ENCODE data around the gene JARID2.
A peak's percentile ranks its signal among the peaks of the same experiment; 100 is the strongest.

The JARID2 gene

GRCh38 chr6:15244620-15245360 is 1.1 kb upstream of the JARID2 start:
- H2BK5ac ChIP-seq (ENCODE audit: low read length): peak overlapping the region; percentile 35
- H3K4me1 ChIP-seq (ENCODE audit: control insufficient read depth in 2 of 2, insufficient read depth in 1 of 2, low read depth in 1 of 2, low read length in 2 of 2): peaks cover 11 to 13% of the 10 kb centered on the region in 2 donors
- no peak overlapping the region for H4K8ac ChIP-seq (ENCODE audit: low read depth, low read length)
- no peak overlapping the region for H4K91ac ChIP-seq (ENCODE audit: low read depth, low read length, poor library complexity)
- no peak overlapping the region for H2BK120ac ChIP-seq (ENCODE audit: low read depth, low read length)
- H2AFZ ChIP-seq (ENCODE audit: low read length): peak overlapping the region; percentile 100
- H3K79me1 ChIP-seq (ENCODE audit: low read depth, low read length): no peaks in the 10 kb centered on the region
- H2AK5ac ChIP-seq (ENCODE audit: low read depth, low read length): no peak overlapping the region
- H3K4me2 ChIP-seq (ENCODE audit: insufficient read depth, low read length, poor library complexity, severe bottlenecking): peak overlapping the region; percentile 92
- WGBS, 2 donors (ENCODE audit: extremely low coverage in 2 of 2, insufficient read length in 2 of 2, insufficient replicate concordance in 1 of 2): no CpG with 5 or more reads among the region's 92 CpGs
- H2BK15ac ChIP-seq (ENCODE audit: low read length): no peak overlapping the region
- no peaks in the 10 kb centered on the region for H3K36me3 ChIP-seq (replicated peaks in 1 of 2; ENCODE audit: control insufficient read depth in 2 of 2, insufficient read depth in 2 of 2, low read length in 2 of 2)
- peak overlapping the region; percentile 94 for H3K23ac ChIP-seq (ENCODE audit: low read depth, low read length, poor library complexity)
- no peak for DNase-seq (ENCODE audit: low spot score)
- peaks cover 0 to 3% (median 0%) of the 10 kb centered on the region in 3 experiments for H3K27me3 ChIP-seq (ENCODE audit: control insufficient read depth in 3 of 3, insufficient read depth in 3 of 3, low read depth in 1 of 3, low read length in 3 of 3)
- peak overlapping the region; percentile 63 to 89 for H3K4me3 ChIP-seq (ENCODE audit: low read length in 2 of 2)
- H3K9ac ChIP-seq (ENCODE audit: low read depth, low read length, poor library complexity): peak overlapping the region; percentile 90
- no peaks in the 10 kb centered on the region for H3K9me3 ChIP-seq (replicated peaks in 1 of 2; ENCODE audit: control insufficient read depth in 2 of 2, insufficient read depth in 1 of 2, low read depth in 1 of 2, low read length in 2 of 2)
- no peak overlapping the region for H3K27ac ChIP-seq (replicated peaks; ENCODE audit: low read length)
- no peak overlapping the region for H3K14ac ChIP-seq (ENCODE audit: low read length)
- H3K4ac ChIP-seq (ENCODE audit: low read length): no peak overlapping the region
- peak overlapping the region; percentile 36 for H2BK12ac ChIP-seq (ENCODE audit: low read length)
- peak overlapping the region; percentile 97 for H3K18ac ChIP-seq (ENCODE audit: low read length)

- no peak overlapping the region for H3K27ac ChIP-seq (replicated peaks; ENCODE audit: low read length)
- DNase-seq (ENCODE audit: low spot score): no peak
- H2BK5ac ChIP-seq (ENCODE audit: low read length): no peak overlapping the region
These were observed 372 bp downstream of the JARID2 start for GRCh38 chr6:15246217-15246665.

GRCh38 chr6:15246666-15247499 is 1.0 kb downstream of the JARID2 start:
- Histone ChIP-seq H4K91ac (ENCODE audit: low read depth, low read length, poor library complexity) (no peak overlapping the region), H3K4me1 (ENCODE audit: control insufficient read depth in 2 of 2, insufficient read depth in 1 of 2, low read depth in 1 of 2, low read length in 2 of 2) (peaks cover 13 to 15% of the 10 kb centered on the region in 2 donors), H2BK15ac (ENCODE audit: low read length) (no peak overlapping the region), H3K4me3 (ENCODE audit: low read length in 2 of 2) (peak overlapping the region; percentile 63 to 87), H3K4ac (ENCODE audit: low read length) (no peak overlapping the region), H3K14ac (ENCODE audit: low read length) (no peak overlapping the region), H3K36me3 (replicated peaks in 1 of 2; ENCODE audit: control insufficient read depth in 2 of 2, insufficient read depth in 2 of 2, low read length in 2 of 2) (peaks cover 0 to 3% of the 10 kb centered on the region in 2 donors), H3K9ac (ENCODE audit: low read depth, low read length, poor library complexity) (no peak overlapping the region), H4K8ac (ENCODE audit: low read depth, low read length) (no peak overlapping the region), H3K23ac (ENCODE audit: low read depth, low read length, poor library complexity) (no peak overlapping the region), H3K18ac (ENCODE audit: low read length) (no peak overlapping the region), H3K4me2 (ENCODE audit: insufficient read depth, low read length, poor library complexity, severe bottlenecking) (peak overlapping the region; percentile 64), H3K9me3 (replicated peaks in 1 of 2; ENCODE audit: control insufficient read depth in 2 of 2, insufficient read depth in 1 of 2, low read depth in 1 of 2, low read length in 2 of 2) (peaks cover 0 to 2% of the 10 kb centered on the region in 2 donors), H3K27ac (replicated peaks; ENCODE audit: low read length) (no peak overlapping the region), H3K27me3 (ENCODE audit: control insufficient read depth in 3 of 3, insufficient read depth in 3 of 3, low read depth in 1 of 3, low read length in 3 of 3) (peaks cover 0 to 3% (median 0%) of the 10 kb centered on the region in 3 experiments), H3K79me1 (ENCODE audit: low read depth, low read length) (no peaks in the 10 kb centered on the region), H2BK12ac (ENCODE audit: low read length) (no peak overlapping the region), H2AFZ (ENCODE audit: low read length) (no peak overlapping the region), H2BK5ac (ENCODE audit: low read length) (no peak overlapping the region), H2AK5ac (ENCODE audit: low read depth, low read length) (no peak overlapping the region), H2BK120ac (ENCODE audit: low read depth, low read length) (no peak overlapping the region)
- WGBS, 2 donors (ENCODE audit: extremely low coverage in 2 of 2, insufficient read length in 2 of 2, insufficient replicate concordance in 1 of 2): no CpG with 5 or more reads among the region's 18 CpGs
- no peak for DNase-seq (ENCODE audit: low spot score)

More at GRCh38 chr6:15246217-15246665, 372 bp downstream of the JARID2 start:
- H2BK12ac ChIP-seq (ENCODE audit: low read length): no peak overlapping the region
- H3K4me2 ChIP-seq (ENCODE audit: insufficient read depth, low read length, poor library complexity, severe bottlenecking): peak overlapping the region; percentile 64
- no peak overlapping the region for H2BK15ac ChIP-seq (ENCODE audit: low read length)
- no peak overlapping the region for H3K4ac ChIP-seq (ENCODE audit: low read length)
- peaks cover 13% of the 10 kb centered on the region in 2 donors for H3K4me1 ChIP-seq (ENCODE audit: control insufficient read depth in 2 of 2, insufficient read depth in 1 of 2, low read depth in 1 of 2, low read length in 2 of 2)
- no peak overlapping the region for H3K14ac ChIP-seq (ENCODE audit: low read length)
- H3K9me3 ChIP-seq (replicated peaks in 1 of 2; ENCODE audit: control insufficient read depth in 2 of 2, insufficient read depth in 1 of 2, low read depth in 1 of 2, low read length in 2 of 2): peaks cover 0 to under 1% of the 10 kb centered on the region in 2 donors
- H2BK120ac ChIP-seq (ENCODE audit: low read depth, low read length): no peak overlapping the region
- WGBS, 2 donors (ENCODE audit: extremely low coverage in 2 of 2, insufficient read length in 2 of 2, insufficient replicate concordance in 1 of 2): no CpG with 5 or more reads among the region's 10 CpGs
- no peak overlapping the region for H4K91ac ChIP-seq (ENCODE audit: low read depth, low read length, poor library complexity)
- no peak overlapping the region for H4K8ac ChIP-seq (ENCODE audit: low read depth, low read length)
- peak overlapping the region; percentile 100 for H2AFZ ChIP-seq (ENCODE audit: low read length)
- no peak overlapping the region for H3K9ac ChIP-seq (ENCODE audit: low read depth, low read length, poor library complexity)
- H3K4me3 ChIP-seq (ENCODE audit: low read length in 2 of 2): peak overlapping the region; percentile 63 to 87
- peaks cover 0 to 1% of the 10 kb centered on the region in 2 donors for H3K36me3 ChIP-seq (replicated peaks in 1 of 2; ENCODE audit: control insufficient read depth in 2 of 2, insufficient read depth in 2 of 2, low read length in 2 of 2)
- peaks cover 0 to 3% (median 0%) of the 10 kb centered on the region in 3 experiments for H3K27me3 ChIP-seq (ENCODE audit: control insufficient read depth in 3 of 3, insufficient read depth in 3 of 3, low read depth in 1 of 3, low read length in 3 of 3)
- no peak overlapping the region for H2AK5ac ChIP-seq (ENCODE audit: low read depth, low read length)
- H3K79me1 ChIP-seq (ENCODE audit: low read depth, low read length): no peaks in the 10 kb centered on the region
- H3K23ac ChIP-seq (ENCODE audit: low read depth, low read length, poor library complexity): no peak overlapping the region
- no peak overlapping the region for H3K18ac ChIP-seq (ENCODE audit: low read length)

All from neuronal stem cell (in vitro differentiated cells).